Smooth muscle cell of trachea (primary cell): ENCODE measurements around the gene HIBCH. TPM values are rescaled to one million over a fixed set of nuclear protein-coding genes. Genes with fewer than 3 reads are reported as not detected.

Experiments
- total RNA-seq: library from RNA; depleted of rRNA; stranded (reverse); fragments of >200 nt; gene quantifications from 2 replicates; pipeline ENCODE4 v1.2.1, GENCODE V29; 2014

Gene HIBCH, protein sequence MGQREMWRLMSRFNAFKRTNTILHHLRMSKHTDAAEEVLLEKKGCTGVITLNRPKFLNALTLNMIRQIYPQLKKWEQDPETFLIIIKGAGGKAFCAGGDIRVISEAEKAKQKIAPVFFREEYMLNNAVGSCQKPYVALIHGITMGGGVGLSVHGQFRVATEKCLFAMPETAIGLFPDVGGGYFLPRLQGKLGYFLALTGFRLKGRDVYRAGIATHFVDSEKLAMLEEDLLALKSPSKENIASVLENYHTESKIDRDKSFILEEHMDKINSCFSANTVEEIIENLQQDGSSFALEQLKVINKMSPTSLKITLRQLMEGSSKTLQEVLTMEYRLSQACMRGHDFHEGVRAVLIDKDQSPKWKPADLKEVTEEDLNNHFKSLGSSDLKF
- 21.3 and 30.0 TPM in 2 replicates for total RNA-seq

DNA sequence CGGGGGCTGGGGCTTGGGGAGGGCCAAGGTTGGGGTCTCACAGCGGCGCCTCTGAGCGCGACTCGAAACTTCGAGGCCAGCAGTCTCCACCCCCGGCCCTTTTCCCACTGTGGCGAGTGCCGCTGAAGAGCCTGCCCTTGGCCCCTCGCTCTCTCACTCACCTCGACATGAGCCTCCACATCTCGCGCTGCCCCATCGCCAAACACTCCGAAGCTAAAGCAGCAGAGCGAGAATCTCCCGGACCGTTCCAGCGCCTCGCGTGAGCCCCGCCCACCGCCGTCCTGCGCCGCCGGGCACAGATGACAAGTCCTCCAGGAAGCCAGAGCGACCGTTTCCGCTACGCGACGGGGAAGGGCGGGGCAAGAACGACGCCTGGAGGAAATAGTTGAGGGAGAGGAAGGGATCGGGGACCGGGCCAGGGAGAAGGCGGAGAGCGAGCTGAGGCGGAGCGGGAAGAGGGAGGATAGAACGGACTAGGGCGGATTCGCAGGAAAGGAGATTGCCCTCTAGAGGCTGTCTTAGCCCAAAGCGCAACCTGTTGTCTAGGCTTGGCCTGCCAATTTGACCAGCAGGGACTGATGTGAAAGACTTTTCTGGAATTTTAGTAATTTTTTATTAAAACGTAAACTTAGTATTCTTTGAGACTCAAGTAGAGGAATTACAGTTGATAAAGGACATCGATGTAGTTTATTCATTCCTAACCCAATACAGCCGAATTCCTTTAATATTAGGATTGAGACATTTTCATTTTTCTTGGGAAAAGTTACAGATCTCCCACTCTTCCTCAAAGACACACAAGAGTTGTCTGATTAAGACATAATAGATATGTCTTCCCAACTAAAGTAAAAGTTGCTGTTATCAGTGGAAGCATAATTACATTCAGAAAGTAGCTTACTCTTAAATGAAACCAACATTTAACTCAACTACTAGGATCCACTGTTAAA lies at the start of gene HIBCH:
Gene HIBCH (minus strand): TSS at position 272 of the 944 bp plus-strand sequence. CDS start 76 bp downstream, at position 196.

DNA sequence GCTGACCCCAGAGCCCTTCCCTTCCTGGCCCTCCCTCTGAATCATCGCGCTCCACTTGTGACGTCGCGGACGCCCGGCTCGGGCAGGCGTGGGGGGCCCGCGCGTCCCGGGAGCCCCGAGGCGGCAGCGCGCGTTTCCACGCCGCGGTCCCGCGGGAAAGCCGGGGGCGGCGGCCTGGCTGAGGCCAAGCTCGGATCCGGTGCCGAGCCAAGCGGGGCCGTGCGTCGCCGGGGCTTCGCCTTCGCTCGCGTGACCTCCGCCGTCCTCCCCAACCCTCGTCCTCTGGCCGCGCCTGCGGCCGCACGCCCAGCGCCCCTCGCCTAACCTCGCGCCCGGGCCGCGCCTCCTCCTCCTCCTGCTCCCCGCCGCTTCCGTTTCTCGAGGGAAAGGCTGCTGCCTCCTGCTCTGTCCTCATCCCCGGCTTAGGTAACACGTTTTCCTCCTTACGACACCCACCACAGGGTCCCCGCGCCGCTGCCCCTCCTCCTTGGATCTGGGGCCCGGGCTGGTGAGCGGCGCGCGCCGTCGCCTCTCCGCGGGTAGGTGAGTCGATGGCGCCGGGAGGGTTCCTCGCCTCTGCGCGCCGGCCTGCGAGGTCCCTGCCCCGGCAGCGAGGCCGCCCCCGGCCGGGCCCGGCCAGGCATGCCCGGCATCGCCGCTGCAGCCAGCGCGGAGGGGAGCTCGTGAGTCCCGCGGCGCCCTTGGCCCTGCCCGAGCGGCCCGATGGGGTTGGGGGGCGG lies 24.1 kb upstream of the HIBCH start, which contains the start of gene INPP1:
Gene INPP1 (plus strand): TSS at position 54 of the 740 bp plus-strand sequence. CDS start 16,514 bp downstream, outside the sequence.

Other genes starting within 250 kb of the HIBCH start
- 10.1 and 11.8 TPM in 2 replicates for gene INPP1, start 23.8 kb upstream of the HIBCH start, total RNA-seq
- 19.8 and 25.6 TPM in 2 replicates for gene MFSD6, start 88.5 kb upstream of the HIBCH start, total RNA-seq
- gene NEMP2, start 214.9 kb upstream of the HIBCH start, total RNA-seq = 3.1 and 3.3 TPM in 2 replicates